Neural cell (in vitro differentiated cells): Measurements from ENCODE around the gene PBX2. TPM values are rescaled to one million over a fixed set of nuclear protein-coding genes. Genes with fewer than 3 reads are reported as not detected.

Source experiments
- H2AFZ ChIP-seq: fragments of 200-600, 300-800 bp; sonication (generic), shearing (Covaris generic); 2 replicates; pipeline ENCODE4 v1.6.0; 2014; ENCODE audit warnings: low read depth, mild to moderate bottlenecking, antibody characterized with exemption, low read length, moderate library complexity
- H3F3A ChIP-seq: fragments of 200-600 bp; shearing (Covaris generic); 2 replicates; pipeline ENCODE4 v1.6.1; 2016; ENCODE audit warnings: mild to moderate bottlenecking, moderate library complexity, mixed read lengths, antibody characterized with exemption, low read length; ENCODE audit not compliant: insufficient read depth, poor library complexity, severe bottlenecking
- H3K27ac ChIP-seq: fragments of 200-600, 300-800 bp; sonication (generic), shearing (Covaris generic); 2 replicates; pipeline ENCODE4 v1.5.1; 2014; ENCODE audit warnings: mild to moderate bottlenecking, low read length, moderate library complexity
- H3K27me3 ChIP-seq: fragments of 300-800, 200-600 bp; sonication (generic), shearing (Covaris generic); 2 replicates; pipeline ENCODE4 v1.6.0; 2014; ENCODE audit warnings: mild to moderate bottlenecking, low read depth, low read length, moderate library complexity; ENCODE audit not compliant: insufficient read depth
- H3K36me3 ChIP-seq: fragments of 300-800, 200-600 bp; sonication (generic), shearing (Covaris generic); 2 replicates; pipeline ENCODE4 v1.5.1; 2014; ENCODE audit warnings: mild to moderate bottlenecking, antibody characterized with exemption, low read length, moderate library complexity; ENCODE audit not compliant: insufficient read depth
- H3K4me2 ChIP-seq: fragments of 300-800, 200-600 bp; sonication (generic), shearing (Covaris generic); 2 replicates; pipeline ENCODE4 v1.6.0; 2014; ENCODE audit warnings: mild to moderate bottlenecking, low read length
- H3K4me3 ChIP-seq: fragments of 300-800, 200-600 bp; sonication (generic), shearing (Covaris generic); 2 replicates; pipeline ENCODE4 v1.5.1; 2014; ENCODE audit warnings: mild to moderate bottlenecking, low read length, moderate library complexity
- H3K79me2 ChIP-seq: fragments of 200-600 bp; shearing (Covaris generic); replicated peaks from 2 replicates; pipeline ENCODE4 v1.6.0; 2014; ENCODE audit warnings: mild to moderate bottlenecking, low read length, moderate library complexity; ENCODE audit not compliant: insufficient read depth
- H3K9ac ChIP-seq: fragments of 300-800, 200-600 bp; sonication (generic), shearing (Covaris generic); 2 replicates; pipeline ENCODE4 v1.6.1; 2016; ENCODE audit warnings: mild to moderate bottlenecking, low read length, mixed read lengths
- H3K9me2 ChIP-seq: fragments of 200-600 bp; shearing (Covaris generic); 2 replicates; pipeline ENCODE4 v1.6.1; 2016; ENCODE audit warnings: mild to moderate bottlenecking, low read length, mixed read lengths; ENCODE audit not compliant: insufficient read depth
- H3K9me3 ChIP-seq: fragments of 200-600, 300-800 bp; sonication (generic), shearing (Covaris generic); 2 replicates; pipeline ENCODE4 v1.6.1; 2016; ENCODE audit warnings: mild to moderate bottlenecking, mixed run types, low read length, moderate library complexity, mixed read lengths
- H4K20me1 ChIP-seq: fragments of 200-600 bp; shearing (Covaris generic); 2 replicates; pipeline ENCODE4 v1.6.1; 2016; ENCODE audit warnings: mild to moderate bottlenecking, mixed run types; ENCODE audit not compliant: insufficient read depth
- EP300 ChIP-seq: fragments of 450-650 bp; conservative IDR thresholded peaks from 2 replicates; pipeline ENCODE4 v1.6.1; 2014; ENCODE audit warnings: antibody characterized with exemption, mild to moderate bottlenecking, moderate library complexity; ENCODE audit not compliant: poor library complexity, severe bottlenecking
- MXI1 ChIP-seq: fragments of 450-650 bp; conservative IDR thresholded peaks from 2 replicates; pipeline ENCODE4 v1.6.1; 2014; ENCODE audit warnings: antibody characterized with exemption, mild to moderate bottlenecking; ENCODE audit not compliant: poor library complexity, severe bottlenecking
- POLR2AphosphoS5 ChIP-seq: IDR thresholded peaks from 2 replicates; pipeline ENCODE4 v1.6.1; 2012
- SMC3 ChIP-seq: fragments of 450-650 bp; conservative IDR thresholded peaks from 2 replicates; pipeline ENCODE4 v1.6.1; 2014; ENCODE audit warnings: antibody characterized with exemption, mild to moderate bottlenecking, moderate library complexity; ENCODE audit not compliant: poor library complexity
- TAF1 ChIP-seq: IDR thresholded peaks from 2 replicates; pipeline ENCODE4 v1.6.1; 2012; ENCODE audit warnings: low read depth
- polyA plus RNA-seq: library from polyadenylated mRNA; depleted of rRNA; stranded (reverse); fragments of >200 nt; gene quantifications from 2 replicates; pipeline ENCODE4 v1.2.3, GENCODE V29; 2014
- small RNA-seq, 3 experiments: library from RNA; depleted of rRNA; stranded (forward); fragments of <200 nt; gene quantifications; one replicate each; pipeline ENCODE3, GENCODE V24; 2012

The PBX2 gene
- polyA plus RNA-seq, 1 donor from 2014 or later = 53.2 TPM

DNA sequence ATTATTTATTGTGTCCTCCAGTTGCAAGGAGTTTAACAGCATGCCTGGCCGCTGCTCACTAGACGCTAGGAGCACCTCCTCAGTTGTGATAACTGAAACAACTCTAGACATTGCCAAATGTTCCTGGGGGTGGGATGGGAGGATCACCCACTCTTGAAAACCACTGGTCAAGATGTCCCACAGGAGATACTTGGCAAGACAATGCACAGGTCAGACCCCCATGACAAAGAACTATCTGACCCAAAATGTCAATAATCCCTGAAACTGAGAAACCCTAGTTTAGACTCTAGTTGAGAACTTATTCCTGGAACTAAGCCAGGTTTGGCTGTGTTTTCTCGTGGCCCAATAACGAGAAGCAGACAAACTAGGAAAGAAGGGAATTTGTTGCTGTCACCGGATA lies 50.4 kb downstream of the PBX2 start:
- Histone ChIP-seq H3K36me3 (no peaks in the 10 kb centered on the region), H3K27me3 (no peaks in the 10 kb centered on the region), H3F3A (no peaks in the 10 kb centered on the region), H2AFZ (no peak overlapping the region), H3K9me2 (no peaks in the 10 kb centered on the region), H3K9me3 (no peaks in the 10 kb centered on the region), H3K27ac (no peak overlapping the region), H3K4me3 (no peak overlapping the region), H3K4me2 (no peak overlapping the region), H4K20me1 (no peaks in the 10 kb centered on the region), H3K79me2 (no peaks in the 10 kb centered on the region), H3K9ac (no peak overlapping the region)
- no peak for TF ChIP-seq MXI1

- Histone ChIP-seq H3K4me3 (no peak overlapping the region), H3K27me3 (no peaks in the 10 kb centered on the region), H3K79me2 (no peaks in the 10 kb centered on the region), H3K9me2 (no peaks in the 10 kb centered on the region), H3K4me2 (no peak overlapping the region), H3K9me3 (no peaks in the 10 kb centered on the region), H3K27ac (no peak overlapping the region), H3K9ac (no peak overlapping the region), H3K36me3 (no peaks in the 10 kb centered on the region), H2AFZ (no peak overlapping the region), H3F3A (no peaks in the 10 kb centered on the region), H4K20me1 (no peaks in the 10 kb centered on the region)
- TF ChIP-seq EP300 = no peak
- no peak for TF ChIP-seq POLR2AphosphoS5
- TF ChIP-seq SMC3 = no peak
- TF ChIP-seq TAF1 = no peak
Observed at GRCh38 chr6:32137454-32137853, 52.5 kb downstream of the PBX2 start.

Small RNAs within 50 kb of the gene (small RNA-seq; reads per million reads assigned to genes)
- gene AL662884.1 (0 reads per million in 3 experiments), gene MIR6833 (0 to 1.2 (median 0.03) reads per million in 3 experiments)

Other genes with a start within 250 kb of the PBX2 start
- 0.97 TPM in 1 of 2 replicates, not detected in the other for gene CFB, start 244.1 kb downstream of the PBX2 start, polyA plus RNA-seq
- 103 and 117 TPM in 2 replicates for gene NELFE, start 231.2 kb downstream of the PBX2 start, polyA plus RNA-seq
- gene SKIC2, start 231.0 kb downstream of the PBX2 start, polyA plus RNA-seq = 48.2 and 51.7 TPM in 2 replicates
- gene DXO, start 218.1 kb downstream of the PBX2 start, polyA plus RNA-seq = 20.0 and 29.2 TPM in 2 replicates
- gene C4A, start 208.1 kb downstream of the PBX2 start, polyA plus RNA-seq = 4.4 and 7.2 TPM in 2 replicates
- gene C4B, start 175.4 kb downstream of the PBX2 start, polyA plus RNA-seq = 4.4 and 4.6 TPM in 2 replicates
- 1.9 and 4.5 TPM in 2 replicates for gene CYP21A2, start 151.8 kb downstream of the PBX2 start, polyA plus RNA-seq
- gene TNXB, start 80.9 kb downstream of the PBX2 start, polyA plus RNA-seq = 3.3 and 3.6 TPM in 2 replicates
- gene ATF6B, start 62.0 kb downstream of the PBX2 start, polyA plus RNA-seq = 44.3 and 49.3 TPM in 2 replicates
- 8.6 and 10.9 TPM in 2 replicates for gene FKBPL, start 59.9 kb downstream of the PBX2 start, polyA plus RNA-seq
- gene PRRT1, start 38.3 kb downstream of the PBX2 start, polyA plus RNA-seq = 0.22 TPM in 1 of 2 replicates, not detected in the other
- 53.5 and 330 TPM in 2 replicates for gene PPT2, start 36.1 kb downstream of the PBX2 start, polyA plus RNA-seq
- gene EGFL8, start 25.6 kb downstream of the PBX2 start, polyA plus RNA-seq = 22.1 and 22.4 TPM in 2 replicates
- gene AGPAT1, start 14.1 kb downstream of the PBX2 start, polyA plus RNA-seq = 24.7 and 28.4 TPM in 2 replicates
- 342 and 369 TPM in 2 replicates for gene RNF5, start 11.8 kb downstream of the PBX2 start, polyA plus RNA-seq
- 7.2 and 7.5 TPM in 2 replicates for gene AGER, start 5.9 kb downstream of the PBX2 start, polyA plus RNA-seq
- gene GPSM3, start 2.4 kb upstream of the PBX2 start, polyA plus RNA-seq = 0.88 and 1.2 TPM in 2 replicates
- gene NOTCH4, start 33.9 kb upstream of the PBX2 start, polyA plus RNA-seq = 5.5 and 5.7 TPM in 2 replicates
- gene TSBP1, start 181.7 kb upstream of the PBX2 start, polyA plus RNA-seq = not detected in 2 replicates
- not detected in 2 replicates for gene BTNL2, start 217.0 kb upstream of the PBX2 start, polyA plus RNA-seq
- gene HLA-DRA, start 249.7 kb upstream of the PBX2 start, polyA plus RNA-seq = not detected in 2 replicates